Gastrocnemius medialis (tissue), 4 donors: ENCODE data around the gene TRAM2.

Experiments
- CTCF ChIP-seq, 5 experiments: fragments of 450-650 bp in 3 of 5; fragments of 200-600 bp in 2 of 5; sonication (generic) in 2 of 5; IDR thresholded peaks in 4 of 5; conservative IDR thresholded peaks in 1 of 5; 1 replicate in 4 of 5; 2 replicates in 1 of 5; pipeline ENCODE4 v1.5.1; 2016 to 2019; ENCODE audit warnings: antibody characterized with exemption in 5 of 5, mild to moderate bottlenecking in 3 of 5, moderate library complexity in 3 of 5
- POLR2A ChIP-seq, 2 donors: fragments of 450-650 bp; IDR thresholded peaks; one replicate each; pipeline ENCODE4 v1.6.1; 2017; ENCODE audit warnings: antibody characterized with exemption in 2 of 2, mild to moderate bottlenecking in 2 of 2, moderate library complexity in 2 of 2

GRCh38 chr6:52598123-52598823, 21.4 kb upstream of the TRAM2 start:
- TF ChIP-seq POLR2A (IDR thresholded peaks at IDR 0.05), result no peak
- peak; percentile 55 to 74 (median 70) for TF ChIP-seq CTCF (IDR thresholded peaks at IDR 0.05 in 4 of 5, conservative IDR thresholded peaks at IDR 0.05 in 1 of 5)
